ENCODE data around the gene AOPEP. TPM values are rescaled to one million over a fixed set of nuclear protein-coding genes. Genes with fewer than 3 reads are reported as not detected.
A peak's percentile ranks its signal among the peaks of the same experiment; 100 is the strongest.

The AOPEP gene
- polyA plus RNA-seq, 2 of the 4 experiments (the other 2 are of a cell fraction), result 226 to 266 TPM

DNA sequence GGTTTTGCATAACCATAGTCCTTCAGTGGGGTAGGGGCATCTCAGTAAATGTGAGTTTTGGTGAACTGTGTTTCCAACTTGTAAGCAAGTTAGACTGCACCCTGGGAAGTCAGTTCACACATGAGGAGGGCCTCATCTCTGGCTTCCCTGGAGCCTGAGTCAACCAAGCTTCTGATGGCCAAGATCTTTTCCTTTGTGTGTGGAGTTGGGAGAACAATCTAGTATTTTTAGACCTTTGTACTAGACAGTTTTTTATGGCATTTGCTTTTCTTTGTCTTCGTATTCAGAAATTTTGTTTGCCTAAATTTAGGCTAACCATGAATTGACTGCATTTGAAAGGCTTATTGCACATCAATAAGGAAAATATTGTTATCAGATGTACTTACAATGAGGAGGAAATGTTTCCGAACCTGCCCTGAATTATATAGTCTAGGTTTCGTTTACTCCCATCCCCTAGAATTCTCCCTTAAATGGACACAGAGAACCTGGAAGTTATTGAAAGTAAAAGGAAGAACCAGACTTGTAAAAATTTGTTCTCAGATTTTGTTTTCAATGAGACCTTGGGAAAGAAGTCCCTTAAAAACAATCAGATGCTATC, 204.6 kb downstream of the AOPEP start:
- Histone ChIP-seq H3K4me2 (no peak overlapping the region), H3K27ac (peak overlapping the region; percentile 50 to 97; a peak in 5 of 6 replicates), H3K4me3 (no peak overlapping the region), H3K4me1 (peaks cover 52% of the 10 kb centered on the region), H3K9me3 (no peaks in the 10 kb centered on the region)
- POLR2A ChIA-PET, result no interaction called here
- DNase-seq (ENCODE audit: low read depth in 1 of 2, low spot score in 1 of 2), result no peak
- 83% methylated on average over 3 of the region's 3 CpGs for WGBS (ENCODE audit: missing lambda C conversion rate)
- CTCF ChIA-PET, result interaction anchor here (1.2 kb wide), 1 partner anchor 148 kb away, joined by 4 read pairs; no protein-coding TSS in a partner anchor
- no peak for FAIRE-seq
- ATAC-seq, result no peak
- TF ChIP-seq KDM5A (IDR thresholded peaks at IDR 0.05) (no peak), MYC (IDR thresholded peaks at IDR 0.05; ENCODE audit: borderline replicate concordance, low read length) (no peak), RARB (CRISPR knock-in tag; IDR thresholded peaks at IDR 0.05) (no peak), RFX5 (IDR thresholded peaks at IDR 0.05) (no peak), CHD4 (IDR thresholded peaks at IDR 0.05; ENCODE audit: borderline replicate concordance) (no peak)
- TF ChIP-seq, protein P1, sequence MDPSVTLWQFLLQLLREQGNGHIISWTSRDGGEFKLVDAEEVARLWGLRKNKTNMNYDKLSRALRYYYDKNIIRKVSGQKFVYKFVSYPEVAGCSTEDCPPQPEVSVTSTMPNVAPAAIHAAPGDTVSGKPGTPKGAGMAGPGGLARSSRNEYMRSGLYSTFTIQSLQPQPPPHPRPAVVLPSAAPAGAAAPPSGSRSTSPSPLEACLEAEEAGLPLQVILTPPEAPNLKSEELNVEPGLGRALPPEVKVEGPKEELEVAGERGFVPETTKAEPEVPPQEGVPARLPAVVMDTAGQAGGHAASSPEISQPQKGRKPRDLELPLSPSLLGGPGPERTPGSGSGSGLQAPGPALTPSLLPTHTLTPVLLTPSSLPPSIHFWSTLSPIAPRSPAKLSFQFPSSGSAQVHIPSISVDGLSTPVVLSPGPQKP (IDR thresholded peaks at IDR 0.05; ENCODE audit: low read depth, low read length), result no peak
- TF ChIP-seq, protein P2, sequence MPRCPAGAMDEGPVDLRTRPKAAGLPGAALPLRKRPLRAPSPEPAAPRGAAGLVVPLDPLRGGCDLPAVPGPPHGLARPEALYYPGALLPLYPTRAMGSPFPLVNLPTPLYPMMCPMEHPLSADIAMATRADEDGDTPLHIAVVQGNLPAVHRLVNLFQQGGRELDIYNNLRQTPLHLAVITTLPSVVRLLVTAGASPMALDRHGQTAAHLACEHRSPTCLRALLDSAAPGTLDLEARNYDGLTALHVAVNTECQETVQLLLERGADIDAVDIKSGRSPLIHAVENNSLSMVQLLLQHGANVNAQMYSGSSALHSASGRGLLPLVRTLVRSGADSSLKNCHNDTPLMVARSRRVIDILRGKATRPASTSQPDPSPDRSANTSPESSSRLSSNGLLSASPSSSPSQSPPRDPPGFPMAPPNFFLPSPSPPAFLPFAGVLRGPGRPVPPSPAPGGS (IDR thresholded peaks at IDR 0.05), result no peak

DNA sequence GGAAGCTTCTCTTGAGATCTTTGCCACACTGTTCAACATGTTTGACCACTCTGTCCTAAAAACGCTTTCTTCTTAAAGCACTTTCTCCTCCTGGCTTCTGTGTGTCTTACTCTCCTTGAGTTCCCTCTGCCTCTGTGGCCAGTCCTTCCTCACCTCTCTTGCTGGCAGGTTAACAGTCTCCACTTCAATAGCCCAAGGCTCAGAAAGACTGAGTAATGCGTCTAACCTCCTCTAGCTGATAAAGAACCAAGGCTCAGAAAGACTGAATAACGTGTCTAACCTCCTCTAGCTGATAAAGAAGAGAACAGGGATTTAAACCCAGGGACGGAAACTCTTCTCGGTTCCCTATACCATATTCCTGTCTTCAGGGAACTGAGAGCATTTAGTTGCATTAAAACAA, 205.2 kb downstream of the AOPEP start:
- ChIA-PET CTCF (interaction anchor here (1.2 kb wide), 2 partner anchors 10 to 149 kb away, joined by 3 read pairs; no protein-coding TSS in a partner anchor), POLR2A (interaction anchor here (0.7 kb wide), 1 partner anchor 56 kb away, joined by 3 read pairs; no protein-coding TSS in a partner anchor)
- H3K4me1 ChIP-seq, result peaks cover 52% of the 10 kb centered on the region
- no peak overlapping the region for H3K4me2 ChIP-seq
- H3K27ac ChIP-seq, result peak overlapping the region; percentile 50 to 97; a peak in 5 of 6 replicates
- H3K4me3 ChIP-seq, result no peak overlapping the region
- TF ChIP-seq EHF (CRISPR knock-in tag; IDR thresholded peaks at IDR 0.05), result no peak
- no peak for TF ChIP-seq ZFP36 (IDR thresholded peaks at IDR 0.05; ENCODE audit: borderline replicate concordance, partially characterized antibody)
- no peak for TF ChIP-seq CEBPB (IDR thresholded peaks at IDR 0.05)
- TF ChIP-seq, protein P3, sequence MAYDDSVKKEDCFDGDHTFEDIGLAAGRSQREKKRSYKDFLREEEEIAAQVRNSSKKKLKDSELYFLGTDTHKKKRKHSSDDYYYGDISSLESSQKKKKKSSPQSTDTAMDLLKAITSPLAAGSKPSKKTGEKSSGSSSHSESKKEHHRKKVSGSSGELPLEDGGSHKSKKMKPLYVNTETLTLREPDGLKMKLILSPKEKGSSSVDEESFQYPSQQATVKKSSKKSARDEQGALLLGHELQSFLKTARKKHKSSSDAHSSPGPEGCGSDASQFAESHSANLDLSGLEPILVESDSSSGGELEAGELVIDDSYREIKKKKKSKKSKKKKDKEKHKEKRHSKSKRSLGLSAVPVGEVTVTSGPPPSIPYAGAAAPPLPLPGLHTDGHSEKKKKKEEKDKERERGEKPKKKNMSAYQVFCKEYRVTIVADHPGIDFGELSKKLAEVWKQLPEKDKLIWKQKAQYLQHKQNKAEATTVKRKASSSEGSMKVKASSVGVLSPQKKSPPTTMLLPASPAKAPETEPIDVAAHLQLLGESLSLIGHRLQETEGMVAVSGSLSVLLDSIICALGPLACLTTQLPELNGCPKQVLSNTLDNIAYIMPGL (CRISPR knock-in tag; IDR thresholded peaks at IDR 0.05; ENCODE audit: borderline replicate concordance), result no peak
- no peak for TF ChIP-seq RNF2 (IDR thresholded peaks at IDR 0.05; ENCODE audit: borderline replicate concordance, low read depth)
- no peak for TF ChIP-seq RFX5 (IDR thresholded peaks at IDR 0.05)
- TF ChIP-seq, protein P2 (IDR thresholded peaks at IDR 0.05), result no peak
- no peak for TF ChIP-seq ZNF302 (CRISPR knock-in tag; IDR thresholded peaks at IDR 0.05)
- TF ChIP-seq FOSB (CRISPR knock-in tag; IDR thresholded peaks at IDR 0.05), result no peak
- no peak for TF ChIP-seq RCOR1 (IDR thresholded peaks at IDR 0.05; ENCODE audit: low read depth, low read length)
- WGBS (ENCODE audit: missing lambda C conversion rate), result 72% methylated on average over 5 of the region's 5 CpGs
- H3K9me3 ChIP-seq, result no peaks in the 10 kb centered on the region
- DNase-seq (ENCODE audit: low read depth in 1 of 2, low spot score in 1 of 2) (no peak), FAIRE-seq (no peak), ATAC-seq (no peak; a peak in 1 of 6 replicates)
